GM18519 (cell line): ENCODE data around the gene HIPK2.
"Not testable (repeated sequence)": the region's sequence is repeated elsewhere in the genome, so short reads cannot be mapped to it uniquely, and the experiment has no call there.

ENCODE experiments used
- ATAC-seq: cut with Tn5 transposase; IDR thresholded peaks from one replicate; pipeline ENCODE4 v1.9.1; 2021; ENCODE audit warnings: mild to moderate bottlenecking, moderate library complexity; ENCODE audit not compliant: unreplicated experiment, low FRiP score

Gene HIPK2

DNA sequence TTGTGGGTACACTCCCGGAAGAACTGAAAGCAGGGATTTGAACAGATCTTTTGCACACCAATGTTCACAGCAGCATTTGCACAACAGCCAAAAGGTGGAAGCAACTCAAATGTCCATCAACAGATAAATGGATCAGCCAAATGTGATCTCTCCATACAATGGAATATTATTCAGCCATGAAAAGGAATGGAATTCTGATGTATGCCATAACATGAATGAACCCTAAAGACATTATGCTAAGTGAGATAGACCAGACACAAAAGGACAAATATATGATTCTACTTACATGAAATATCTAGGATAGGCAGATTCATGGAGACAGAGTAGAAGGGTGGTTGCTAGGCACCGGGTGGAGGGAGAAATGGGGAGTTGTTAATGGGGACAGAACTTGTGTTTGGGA is 217.6 kb downstream of the HIPK2 start:
- no peak for ATAC-seq

- ATAC-seq: no peak
Measured at GRCh38 chr7:139559364-139560105, 218.3 kb downstream of the HIPK2 start.

DNA sequence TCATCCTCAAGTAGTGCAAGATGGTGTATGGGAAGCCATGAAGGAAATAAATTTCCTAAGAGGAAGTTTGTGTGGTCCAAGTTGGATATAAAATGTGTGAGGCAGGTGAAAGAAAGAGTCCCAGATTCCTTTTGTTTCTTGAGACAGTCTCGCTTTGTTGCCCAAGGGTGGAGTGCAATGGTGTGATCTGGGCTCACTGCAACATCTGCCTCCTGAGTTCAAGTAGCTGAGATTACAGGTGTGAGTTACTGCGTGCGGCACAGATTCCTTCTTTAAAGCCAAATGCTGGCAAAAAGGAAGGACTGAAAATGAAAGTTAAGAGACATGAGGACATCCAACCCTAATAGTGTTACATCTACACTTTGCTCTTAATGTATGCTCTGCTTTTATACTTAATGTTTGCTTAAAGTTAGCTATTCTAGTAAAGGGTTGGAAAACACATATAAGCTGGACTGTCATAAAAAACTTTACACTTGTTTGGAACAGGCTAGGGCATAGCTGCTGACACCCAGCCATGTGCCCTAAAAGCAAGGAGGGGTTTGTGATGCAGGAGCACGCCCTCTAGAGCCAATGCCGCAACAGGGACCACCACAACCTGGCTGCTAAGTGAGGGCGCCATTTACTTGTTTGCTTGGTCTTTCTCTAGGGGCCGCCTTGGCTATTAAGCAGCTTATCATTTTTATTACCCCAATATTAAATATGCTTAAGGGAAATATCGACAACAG is 219.8 kb downstream of the HIPK2 start:
- ATAC-seq: no peak

- not testable (repeated sequence) for ATAC-seq
Measured at GRCh38 chr7:139553991-139554700, 223.7 kb downstream of the HIPK2 start.

DNA sequence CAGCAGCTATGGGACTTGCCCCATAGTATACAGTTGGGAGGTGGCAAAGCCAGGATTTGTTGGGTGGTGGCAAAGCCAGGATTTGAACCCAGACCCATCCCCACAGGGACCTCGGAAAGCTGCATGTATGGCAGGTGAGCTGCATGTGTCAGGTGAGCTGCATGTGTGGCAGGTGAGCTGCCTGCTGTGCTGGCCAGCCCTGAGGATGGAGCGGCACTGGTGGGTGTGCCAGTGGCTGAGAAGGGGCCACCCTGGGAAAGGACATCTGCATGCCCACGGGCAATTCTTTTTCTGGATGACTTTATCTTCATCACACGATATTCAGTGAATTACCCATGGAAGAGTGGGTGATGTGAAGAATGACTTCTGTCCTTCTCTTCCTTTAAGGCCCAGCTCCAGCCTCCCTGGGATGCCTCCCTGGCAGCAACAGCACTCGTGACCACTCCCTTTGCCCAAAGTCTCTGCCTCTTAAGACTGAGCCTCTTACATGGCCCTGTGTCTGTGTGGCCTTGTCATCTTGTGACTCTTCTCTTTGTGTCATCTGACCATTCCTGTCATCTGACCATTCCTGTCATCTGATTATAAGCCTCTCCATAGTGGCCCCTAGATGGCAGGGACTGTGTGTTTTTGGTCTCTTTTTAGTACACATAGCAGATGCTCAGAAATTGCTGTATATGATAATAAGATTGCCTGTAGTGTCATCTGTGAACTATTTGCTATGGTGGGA is 229.3 kb downstream of the HIPK2 start:
- no peak for ATAC-seq

DNA sequence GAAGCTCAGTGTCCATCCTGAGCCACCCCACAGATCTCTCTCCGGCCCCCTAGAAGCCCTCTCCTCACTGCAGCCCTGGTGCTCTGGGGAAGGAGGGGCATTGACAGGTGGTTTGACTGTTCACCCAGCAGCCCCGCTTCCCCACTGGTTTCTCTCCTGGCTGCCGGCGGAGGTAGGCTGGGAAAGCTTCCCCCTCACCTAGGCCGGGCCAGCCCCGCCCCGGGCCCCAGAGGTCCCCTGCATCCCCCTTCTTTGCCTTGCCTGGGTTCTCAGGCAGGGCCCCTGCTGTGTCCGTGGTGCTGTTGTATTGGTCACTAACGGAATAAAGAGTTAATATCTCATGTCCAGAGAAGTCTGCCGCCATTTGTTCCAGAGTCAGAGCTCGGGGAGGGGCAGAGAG is 233.2 kb downstream of the HIPK2 start:
- no peak for ATAC-seq

GRCh38 chr7:139543801-139544603 is 233.8 kb downstream of the HIPK2 start:
- no peak for ATAC-seq

DNA sequence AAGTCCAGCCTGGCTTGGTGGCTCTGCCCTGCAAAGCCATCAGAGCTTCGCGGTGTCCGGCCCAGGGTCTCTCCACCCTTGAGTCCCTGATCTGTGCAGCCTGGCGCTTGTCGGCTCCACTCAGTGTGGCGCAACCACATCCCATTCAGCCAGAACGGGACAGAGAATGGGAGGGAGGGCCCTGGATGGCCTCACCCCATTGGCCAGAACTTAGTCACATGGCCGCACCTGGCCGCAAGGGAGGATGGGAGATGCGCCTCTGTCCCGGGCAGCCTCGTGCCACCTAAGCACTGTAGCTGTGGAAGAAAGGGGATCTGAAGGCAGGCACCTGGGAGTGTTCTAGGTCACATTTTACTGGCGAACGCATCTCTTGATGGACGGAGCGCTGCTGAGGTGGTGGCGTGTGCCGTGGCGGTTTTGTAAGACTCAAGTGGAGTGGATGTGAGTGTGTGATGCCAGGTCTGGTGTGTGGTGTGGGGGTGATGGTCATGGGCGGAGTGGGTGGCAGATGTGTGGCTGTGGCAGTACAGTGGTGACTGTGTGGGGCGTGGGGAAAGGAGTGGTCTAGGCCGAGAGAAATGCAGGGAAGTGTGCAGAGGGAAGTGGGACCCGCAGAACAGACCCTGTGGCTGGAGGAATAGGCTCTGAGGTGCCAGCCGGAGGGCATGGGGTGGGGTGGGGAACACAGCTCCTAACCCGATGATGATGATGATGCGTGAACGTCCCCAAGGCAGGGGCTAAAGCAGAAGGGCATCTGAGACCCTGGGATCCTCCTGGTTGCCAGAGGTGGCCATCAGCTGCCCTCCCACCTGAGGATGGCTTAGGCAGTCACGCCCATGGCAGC is 235.3 kb downstream of the HIPK2 start:
- ATAC-seq: no peak

GRCh38 chr7:139541600-139542307 is 236.0 kb downstream of the HIPK2 start:
- ATAC-seq: no peak

DNA sequence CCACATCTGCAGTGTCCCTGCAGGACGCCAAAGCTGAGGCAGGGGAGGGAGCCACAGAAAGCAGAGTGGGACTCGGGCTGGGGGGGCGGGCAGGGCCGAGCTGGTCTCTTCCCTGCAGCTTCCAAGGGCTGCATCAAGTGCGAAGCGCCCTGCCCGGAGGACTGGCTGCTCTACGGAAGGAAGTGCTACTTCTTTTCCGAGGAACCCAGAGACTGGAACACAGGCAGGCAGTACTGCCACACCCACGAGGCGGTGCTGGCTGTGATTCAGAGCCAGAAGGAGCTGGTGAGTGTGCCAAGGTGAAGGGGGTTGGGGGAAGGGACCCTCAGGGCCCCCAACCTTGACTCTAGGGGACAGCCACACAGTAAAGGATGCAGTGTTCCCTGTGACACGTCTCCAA is 237.6 kb downstream of the HIPK2 start:
- ATAC-seq: no peak

DNA sequence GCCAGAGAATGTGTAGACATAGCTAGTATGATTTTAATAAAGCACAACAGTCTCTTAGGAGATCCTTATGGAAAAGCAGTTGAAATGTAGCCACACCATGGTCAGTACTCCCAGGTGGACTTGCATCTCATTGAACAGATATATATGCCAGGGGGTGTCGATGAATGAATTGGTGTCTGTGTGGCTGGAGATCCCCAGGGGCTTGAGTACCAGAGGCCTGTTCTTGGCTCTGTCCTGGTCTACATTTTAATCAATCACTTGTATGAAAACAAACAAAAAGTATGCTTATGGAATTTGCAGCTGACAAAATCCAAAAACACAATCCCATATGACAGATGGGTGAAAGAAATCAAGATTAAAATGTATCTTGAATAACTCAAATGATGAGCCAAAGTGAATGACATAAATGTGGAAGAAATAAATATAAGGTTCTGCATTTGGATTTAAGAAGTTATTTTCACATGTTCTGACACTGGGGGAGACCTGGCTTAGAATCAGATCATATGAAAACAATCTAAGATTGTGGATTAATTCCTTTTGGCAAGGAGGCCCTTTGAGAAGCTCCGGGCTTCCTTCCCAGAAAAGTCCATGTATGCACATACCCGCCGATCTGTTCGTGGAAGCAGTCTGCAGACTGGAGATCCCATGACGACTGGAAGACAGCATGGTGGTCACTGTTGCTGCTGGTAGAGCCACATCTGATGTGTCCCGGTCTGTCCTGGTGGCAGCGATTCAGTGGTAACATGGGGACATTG is 238.7 kb downstream of the HIPK2 start:
- no peak for ATAC-seq

GRCh38 chr7:139536152-139536551 is 241.6 kb downstream of the HIPK2 start:
- no peak for ATAC-seq

DNA sequence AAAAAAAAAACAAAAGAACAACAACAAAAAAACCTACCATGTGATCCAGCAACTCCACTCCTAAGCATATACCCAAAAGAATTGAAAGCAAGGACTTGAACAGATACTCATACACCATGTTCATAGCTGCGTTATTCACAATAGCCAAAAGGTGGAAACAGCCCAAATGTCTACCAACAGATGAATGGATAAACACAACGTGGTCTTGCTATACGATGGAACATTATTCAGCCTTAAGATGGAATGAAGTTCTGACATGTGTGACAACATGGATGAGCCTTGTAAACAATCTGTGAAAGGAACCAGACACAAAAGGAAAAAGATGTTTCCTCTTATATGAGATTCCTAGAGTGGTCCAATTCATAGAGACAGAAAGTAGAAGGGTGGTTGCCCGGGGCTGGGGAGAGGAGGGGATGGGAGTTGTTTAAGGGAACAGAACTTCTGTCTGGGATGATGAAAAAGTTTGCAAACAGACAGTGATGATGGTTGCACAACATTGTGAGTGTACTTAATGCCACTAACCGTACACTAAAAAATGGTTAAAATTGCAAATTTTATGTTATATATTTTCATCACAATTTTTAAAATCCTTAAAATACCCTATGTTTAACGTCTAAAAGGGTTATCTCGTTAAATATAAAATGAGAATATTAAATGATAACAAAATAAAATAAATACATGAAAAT is 242.7 kb downstream of the HIPK2 start:
- ATAC-seq: no peak

DNA sequence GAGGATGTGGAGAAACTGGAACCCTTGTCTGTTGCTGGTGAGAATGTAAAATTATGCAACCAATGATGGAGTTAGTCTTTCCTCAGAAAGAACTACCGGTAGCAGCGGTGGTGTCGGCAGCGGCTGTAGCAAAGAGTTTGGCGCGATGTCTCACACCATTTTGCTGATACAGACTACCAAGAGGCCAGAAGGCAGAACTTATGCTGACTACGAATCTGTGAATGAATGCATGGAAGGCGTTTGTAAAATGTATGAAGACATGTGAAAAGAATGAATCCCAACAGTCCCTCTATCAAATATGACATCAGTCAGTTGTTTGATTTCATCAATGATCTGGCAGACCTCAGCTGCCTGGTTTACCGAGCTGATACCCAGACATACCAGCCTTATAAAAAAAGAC is 243.7 kb downstream of the HIPK2 start:
- ATAC-seq: no peak

- ATAC-seq: no peak
Measured at GRCh38 chr7:139532636-139533155, 245.1 kb downstream of the HIPK2 start.

GRCh38 chr7:139531094-139531493 is 246.7 kb downstream of the HIPK2 start:
- ATAC-seq: no peak
